Hematopoietic multipotent progenitor cell treated with erythropoietin and hydrocortisone succinate and interleukin-3 and kit ligand, for 6 days (in vitro differentiated cells): ENCODE results near the gene TRIM43.
"Not testable (repeated sequence)": the region's sequence is repeated elsewhere in the genome, so short reads cannot be mapped to it uniquely, and the experiment has no call there.

Experiments
- DNase-seq: peaks from one replicate; pipeline ENCODE4 v3.0.0-alpha.2; 2015

The TRIM43 gene

DNA sequence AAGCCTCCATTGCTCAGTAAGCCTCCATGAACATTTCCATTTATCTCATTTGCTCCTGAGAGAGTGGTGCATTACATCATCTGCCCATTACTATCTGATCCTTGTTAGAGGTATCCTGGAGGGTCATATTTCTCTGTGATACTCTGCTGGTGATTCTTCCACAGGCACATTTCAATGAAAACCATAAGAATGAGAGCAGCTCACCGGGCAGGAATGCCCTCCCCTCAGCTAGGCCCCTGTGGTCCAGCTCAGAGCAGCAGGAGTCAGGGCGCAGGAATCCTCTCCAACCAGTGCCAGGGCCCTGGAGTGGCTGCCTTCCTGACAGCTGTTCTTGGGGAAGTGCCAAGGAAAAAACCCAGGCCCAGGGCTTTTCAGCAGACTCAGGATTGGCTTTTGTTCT is 50.0 kb downstream of the TRIM43 start:
- DNase-seq = not testable (repeated sequence)

DNA sequence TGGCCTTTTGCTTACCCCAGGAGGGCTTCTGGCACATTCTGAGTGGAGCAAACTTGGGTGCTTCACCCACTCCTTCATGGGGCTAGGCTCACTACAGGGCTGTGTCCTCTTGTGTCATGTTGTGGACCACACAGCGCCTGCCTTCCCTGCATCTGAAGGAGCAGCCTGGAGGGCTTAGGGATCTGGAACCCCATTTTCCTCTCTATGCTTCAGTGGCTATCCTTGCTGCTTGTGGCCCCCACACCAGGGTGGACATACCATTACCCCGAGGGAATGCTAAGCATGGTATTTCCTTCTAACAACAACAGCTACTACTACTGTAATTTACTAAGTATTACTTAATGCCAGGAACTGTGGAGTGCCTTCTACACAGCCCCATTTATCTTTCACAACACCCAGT is 50.6 kb downstream of the TRIM43 start:
- not testable (repeated sequence) for DNase-seq

GRCh38 chr2:95642951-95643350 is 51.1 kb downstream of the TRIM43 start:
- not testable (repeated sequence) for DNase-seq

DNA sequence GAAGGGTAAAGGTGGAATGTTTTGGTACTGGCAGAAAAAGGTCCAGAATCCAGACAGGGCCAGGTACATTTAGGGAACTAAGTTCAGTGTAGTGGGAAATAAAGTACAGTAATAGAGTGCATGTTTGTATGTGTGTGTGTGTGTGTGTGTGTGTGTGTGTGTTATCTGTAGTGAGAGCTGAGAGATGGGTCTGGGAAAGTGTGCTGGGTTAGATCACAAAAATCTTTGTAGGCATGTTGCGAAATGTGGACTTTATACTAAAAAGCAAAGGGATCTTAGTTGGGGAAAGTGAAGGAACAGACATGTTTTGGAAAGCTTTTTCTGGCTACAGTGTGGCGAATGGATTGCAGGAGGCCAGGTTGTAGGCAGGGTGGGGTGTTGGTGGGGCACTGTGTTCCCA is 53.5 kb downstream of the TRIM43 start:
- DNase-seq = not testable (repeated sequence)

GRCh38 chr2:95646274-95646994 is 54.6 kb downstream of the TRIM43 start:
- DNase-seq = not testable (repeated sequence)

- DNase-seq = not testable (repeated sequence)
Observed at GRCh38 chr2:95648894-95649544, 57.2 kb downstream of the TRIM43 start.
